B cell (primary cell): ENCODE measurements around the gene IL4.
"Not testable (repeated sequence)": the region's sequence is repeated elsewhere in the genome, so short reads cannot be mapped to it uniquely, and the experiment has no call there.

Source experiments
- CTCF ChIP-seq: fragments of 200-600 bp; IDR thresholded peaks from one replicate; pipeline ENCODE4 v1.8.0; 2022; ENCODE audit warnings: antibody characterized with exemption, mild to moderate bottlenecking
- EZH2 ChIP-seq: IDR thresholded peaks from 2 replicates; pipeline ENCODE4 v1.6.1; 2012; ENCODE audit warnings: borderline replicate concordance, low read depth, mild to moderate bottlenecking, moderate library complexity, low read length; ENCODE audit not compliant: insufficient read depth, poor library complexity, severe bottlenecking

GRCh38 chr5:132633587-132633986 is 40.2 kb upstream of the IL4 start:
- not testable (repeated sequence) for TF ChIP-seq CTCF, EZH2
